Ectodermal cell (in vitro differentiated cells): ENCODE data around the gene TNFSF13B.
"Not testable (repeated sequence)": the region's sequence is repeated elsewhere in the genome, so short reads cannot be mapped to it uniquely, and the experiment has no call there.

Experiments
- H3K27ac ChIP-seq: 2 replicates; pipeline ENCODE4 v1.7.0; 2013; ENCODE audit warnings: mild to moderate bottlenecking, low read depth, low read length; ENCODE audit not compliant: insufficient read depth, poor library complexity, severe bottlenecking
- H3K27me3 ChIP-seq: 2 replicates; pipeline ENCODE4 v1.7.0; 2013; ENCODE audit warnings: mild to moderate bottlenecking, low read length; ENCODE audit not compliant: insufficient read depth, control insufficient read depth, poor library complexity, severe bottlenecking
- H3K36me3 ChIP-seq: one replicate; pipeline ENCODE4 v1.7.0; 2013; ENCODE audit warnings: low read length; ENCODE audit not compliant: control insufficient read depth, insufficient read depth
- H3K4me1 ChIP-seq: one replicate; pipeline ENCODE4 v1.7.0; 2013; ENCODE audit warnings: low read length; ENCODE audit not compliant: control insufficient read depth, insufficient read depth
- H3K4me3 ChIP-seq: 2 replicates; pipeline ENCODE4 v1.7.0; 2013; ENCODE audit warnings: low read depth, low read length, control low read depth; ENCODE audit not compliant: insufficient read depth
- H3K9me3 ChIP-seq: 2 replicates; pipeline ENCODE4 v1.7.0; 2013; ENCODE audit warnings: mild to moderate bottlenecking, low read length, moderate library complexity; ENCODE audit not compliant: control insufficient read depth
- WGBS, 2 experiments: methylation state at CpG; one replicate each; pipeline ENCODE4 v1.1.7; 2013; ENCODE audit warnings: missing lambda C conversion rate in 2 of 2; 5-methylcytosine and 5-hydroxymethylcytosine counted together

TNFSF13B gene

DNA sequence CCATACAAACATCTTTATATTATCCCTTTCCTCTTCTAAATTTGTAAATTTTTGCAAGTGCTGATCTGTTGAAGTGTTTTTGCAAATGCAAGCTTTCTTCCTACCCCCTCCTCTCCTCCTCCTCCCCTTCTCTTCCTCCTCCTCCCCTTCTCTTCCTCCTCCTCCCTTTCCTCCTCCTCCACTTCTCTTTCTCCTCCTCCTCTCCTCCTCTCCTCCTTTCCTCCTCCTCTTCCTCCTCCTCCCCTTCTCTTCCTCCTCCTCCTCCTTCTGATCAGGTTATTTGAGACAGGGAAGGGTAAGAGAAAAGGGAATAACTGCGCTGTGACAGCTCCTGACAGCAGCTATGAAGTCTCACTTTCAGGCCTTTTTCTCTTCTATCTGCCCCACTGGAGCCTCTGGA lies 8.9 kb downstream of the TNFSF13B start:
- Histone ChIP-seq H3K27me3 (no peaks in the 10 kb centered on the region), H3K27ac (no peak overlapping the region), H3K36me3 (no peaks in the 10 kb centered on the region), H3K4me3 (no peak overlapping the region), H3K4me1 (no peaks in the 10 kb centered on the region), H3K9me3 (no peaks in the 10 kb centered on the region)
- WGBS, 2 experiments = 75 to 100% methylated on average over 1 of the region's 1 CpG

DNA sequence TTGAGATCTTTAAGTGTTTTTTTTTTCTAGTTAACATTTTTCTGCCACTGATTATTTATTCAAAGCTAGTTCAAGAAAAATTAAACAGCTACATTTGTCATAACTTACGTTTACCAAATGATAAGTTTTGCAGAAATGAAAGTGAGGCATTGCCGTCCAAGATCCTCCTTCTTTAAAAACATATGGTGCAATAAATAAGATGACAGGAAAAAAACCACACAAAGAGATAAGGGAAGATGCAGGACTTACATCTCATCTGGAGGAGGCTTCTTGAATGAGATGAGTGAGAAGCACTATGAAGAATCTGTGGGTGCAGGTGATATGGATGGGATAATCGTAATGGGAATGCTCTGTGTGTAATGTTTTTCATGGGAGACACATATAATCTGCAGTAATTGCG lies 12.4 kb downstream of the TNFSF13B start:
- H3K36me3 ChIP-seq = no peaks in the 10 kb centered on the region
- H3K9me3 ChIP-seq = no peaks in the 10 kb centered on the region
- no peaks in the 10 kb centered on the region for H3K27me3 ChIP-seq
- H3K4me3 ChIP-seq = no peak overlapping the region
- no peaks in the 10 kb centered on the region for H3K4me1 ChIP-seq
- H3K27ac ChIP-seq = no peak overlapping the region
- 91 to 98% methylated on average over 2 to 4 of the region's 4 CpGs for WGBS, 2 experiments

DNA sequence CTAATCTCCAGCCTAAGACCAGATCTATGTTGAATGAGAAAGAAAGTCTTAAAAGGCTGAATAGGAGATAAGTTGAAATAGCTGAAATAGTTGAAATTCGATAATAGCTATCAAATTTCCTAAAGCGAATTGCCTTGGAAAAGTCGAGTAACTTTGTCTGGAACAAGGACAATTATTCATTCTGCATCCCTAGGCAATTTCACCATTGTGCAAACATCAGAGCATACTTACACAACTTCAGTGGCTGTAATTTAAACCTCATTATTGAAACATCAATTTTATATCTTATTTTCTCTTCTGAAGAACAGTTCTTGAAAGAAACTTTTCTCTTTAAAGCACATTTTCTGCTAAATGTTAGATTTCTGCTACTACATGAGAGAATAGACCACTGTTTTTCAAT lies 13.6 kb downstream of the TNFSF13B start:
- H3K4me1 ChIP-seq = no peaks in the 10 kb centered on the region
- H3K27me3 ChIP-seq = no peaks in the 10 kb centered on the region
- H3K27ac ChIP-seq = no peak overlapping the region
- H3K9me3 ChIP-seq = no peaks in the 10 kb centered on the region
- 91 to 100% methylated on average over 3 of the region's 3 CpGs for WGBS, 2 experiments
- H3K36me3 ChIP-seq = no peaks in the 10 kb centered on the region
- no peak overlapping the region for H3K4me3 ChIP-seq

DNA sequence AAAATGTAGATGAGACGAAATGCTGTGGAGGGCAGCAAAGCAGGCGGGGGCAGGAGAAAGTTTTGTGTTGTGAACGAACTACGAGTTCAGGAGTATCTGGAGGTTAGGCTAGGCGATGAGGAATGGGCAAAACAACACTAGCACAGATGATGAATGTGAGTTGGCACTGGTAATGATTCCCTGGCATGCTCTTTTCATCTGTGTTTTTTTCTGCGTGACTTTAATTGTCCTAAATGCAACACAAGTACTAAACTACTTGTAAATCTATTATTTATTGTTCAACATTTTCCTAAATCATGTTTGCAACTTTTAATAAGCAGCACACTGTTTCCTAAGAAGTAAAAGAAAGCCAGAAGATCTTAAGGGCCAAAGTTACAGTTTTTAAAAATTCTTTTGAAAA lies 19.2 kb downstream of the TNFSF13B start:
- no peak overlapping the region for H3K4me3 ChIP-seq
- H3K36me3 ChIP-seq = no peaks in the 10 kb centered on the region
- H3K9me3 ChIP-seq = no peaks in the 10 kb centered on the region
- H3K4me1 ChIP-seq = no peaks in the 10 kb centered on the region
- no peak overlapping the region for H3K27ac ChIP-seq
- H3K27me3 ChIP-seq = no peaks in the 10 kb centered on the region
- 83 to 88% methylated on average over 5 to 6 of the region's 6 CpGs for WGBS, 2 experiments

DNA sequence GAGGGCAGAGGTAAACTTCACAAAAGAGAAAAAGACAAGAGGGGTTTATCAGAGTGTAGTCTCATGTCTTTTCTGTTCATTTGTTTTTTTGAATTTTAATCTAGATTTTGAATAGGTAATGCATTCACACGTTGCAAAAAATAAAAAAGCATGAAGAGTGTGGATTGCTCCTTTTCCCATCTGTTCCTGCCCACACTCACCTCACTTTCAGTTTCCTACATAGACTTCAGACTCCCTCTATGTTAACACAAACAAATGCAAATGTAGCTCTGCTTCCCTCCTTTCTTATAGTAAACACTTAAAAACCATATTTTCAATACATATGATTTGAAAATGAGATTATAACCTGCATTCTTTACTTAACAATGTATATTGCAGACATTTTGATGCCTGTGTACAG lies 20.3 kb downstream of the TNFSF13B start:
- Histone ChIP-seq H3K4me3 (no peak overlapping the region), H3K27me3 (no peaks in the 10 kb centered on the region), H3K27ac (no peak overlapping the region), H3K9me3 (no peaks in the 10 kb centered on the region), H3K4me1 (no peaks in the 10 kb centered on the region), H3K36me3 (no peaks in the 10 kb centered on the region)
- WGBS, 2 experiments = 29 to 30% methylated on average over 1 of the region's 1 CpG

DNA sequence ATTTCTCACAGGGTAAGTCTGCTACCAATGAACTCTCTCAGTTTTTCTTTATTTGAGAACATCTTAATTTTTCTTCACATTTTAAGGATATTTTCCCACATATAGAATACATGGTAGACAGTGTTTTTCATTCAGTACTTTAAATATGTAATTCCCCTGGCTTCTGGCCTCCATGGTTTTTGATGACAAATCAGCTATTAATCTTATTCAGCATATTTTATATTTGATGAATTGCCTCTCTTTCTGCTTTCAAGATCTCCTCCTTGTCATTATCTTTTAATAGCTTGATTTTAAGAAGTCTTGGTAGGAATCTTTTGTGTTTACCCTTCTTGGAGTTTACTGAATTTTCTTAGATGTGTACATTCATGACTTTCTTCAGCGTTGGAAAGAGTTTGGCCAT lies 27.6 kb downstream of the TNFSF13B start:
- H3K36me3 ChIP-seq = no peaks in the 10 kb centered on the region
- no peaks in the 10 kb centered on the region for H3K9me3 ChIP-seq
- no peak overlapping the region for H3K4me3 ChIP-seq
- H3K27me3 ChIP-seq = no peaks in the 10 kb centered on the region
- WGBS, 2 experiments = 83 to 100% methylated on average over 1 of the region's 1 CpG
- no peak overlapping the region for H3K27ac ChIP-seq
- no peaks in the 10 kb centered on the region for H3K4me1 ChIP-seq

DNA sequence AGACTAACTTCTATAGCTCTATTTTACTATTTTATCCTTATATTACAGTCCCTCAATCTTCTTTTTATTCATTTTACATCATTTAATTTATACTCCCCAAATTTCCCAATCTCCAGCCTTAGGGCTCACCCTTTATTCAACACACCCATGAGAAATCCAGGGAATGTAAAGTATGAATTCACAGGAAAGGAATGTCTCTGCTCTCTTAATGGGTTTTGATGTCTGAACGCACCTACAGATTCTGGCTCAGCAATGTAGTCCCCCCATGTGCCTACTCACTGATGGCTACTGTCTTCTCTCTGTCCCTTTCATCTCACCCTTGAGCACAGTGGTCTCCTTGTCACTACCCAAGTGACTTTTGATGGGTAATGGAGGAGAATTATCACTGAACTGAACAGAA lies 32.8 kb downstream of the TNFSF13B start:
- Histone ChIP-seq H3K4me1 (no peaks in the 10 kb centered on the region), H3K9me3 (no peaks in the 10 kb centered on the region), H3K27me3 (no peaks in the 10 kb centered on the region), H3K27ac (no peak overlapping the region), H3K36me3 (no peaks in the 10 kb centered on the region), H3K4me3 (no peak overlapping the region)
- 79 to 88% methylated on average over 1 of the region's 1 CpG for whole genome bisulfite sequencing, 2 experiments

DNA sequence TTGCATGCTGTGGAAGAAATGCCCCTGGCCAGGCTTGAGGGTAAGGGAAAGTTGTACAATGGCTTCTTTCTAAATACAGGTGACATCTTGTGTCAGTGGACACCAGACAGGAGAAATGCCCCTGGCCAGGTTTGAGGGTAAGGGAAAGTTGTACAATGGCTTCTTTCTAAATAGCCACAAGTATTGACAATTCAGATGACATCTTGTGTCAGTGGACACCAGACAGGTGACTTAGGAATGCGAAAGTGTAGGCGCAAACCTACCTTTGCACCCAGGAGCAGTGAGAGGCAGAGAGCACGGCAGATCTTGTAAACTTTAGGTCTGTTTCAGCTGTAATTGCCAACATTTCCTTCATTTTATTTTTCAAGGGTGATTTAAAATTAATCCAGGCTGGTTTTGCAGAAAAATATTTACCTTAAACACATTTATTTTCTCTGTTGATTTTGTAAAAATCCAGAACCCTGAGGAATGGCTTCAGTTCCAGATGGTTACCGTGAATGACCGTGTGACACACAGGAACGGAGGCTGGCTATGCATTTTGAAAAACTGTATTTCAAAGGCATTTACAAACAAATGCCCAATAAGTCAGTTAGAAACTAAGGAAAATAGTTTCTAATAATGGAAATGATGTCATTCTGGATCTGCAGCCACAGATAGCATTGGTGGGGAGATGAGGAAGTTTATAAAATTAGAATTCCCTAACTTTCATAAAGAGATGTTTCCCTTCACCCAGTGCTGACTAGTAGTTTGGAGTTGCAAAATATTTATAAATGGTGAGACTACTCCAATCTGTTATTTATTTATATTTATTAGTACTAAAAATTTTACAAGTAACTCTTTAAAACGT lies 34.9 kb downstream of the TNFSF13B start:
- no peak overlapping the region for H3K27ac ChIP-seq
- no peak overlapping the region for H3K4me3 ChIP-seq
- no peaks in the 10 kb centered on the region for H3K4me1 ChIP-seq
- no peaks in the 10 kb centered on the region for H3K27me3 ChIP-seq
- no peaks in the 10 kb centered on the region for H3K36me3 ChIP-seq
- no peaks in the 10 kb centered on the region for H3K9me3 ChIP-seq
- WGBS, 2 experiments = 85 to 89% methylated on average over 6 of the region's 7 CpGs

DNA sequence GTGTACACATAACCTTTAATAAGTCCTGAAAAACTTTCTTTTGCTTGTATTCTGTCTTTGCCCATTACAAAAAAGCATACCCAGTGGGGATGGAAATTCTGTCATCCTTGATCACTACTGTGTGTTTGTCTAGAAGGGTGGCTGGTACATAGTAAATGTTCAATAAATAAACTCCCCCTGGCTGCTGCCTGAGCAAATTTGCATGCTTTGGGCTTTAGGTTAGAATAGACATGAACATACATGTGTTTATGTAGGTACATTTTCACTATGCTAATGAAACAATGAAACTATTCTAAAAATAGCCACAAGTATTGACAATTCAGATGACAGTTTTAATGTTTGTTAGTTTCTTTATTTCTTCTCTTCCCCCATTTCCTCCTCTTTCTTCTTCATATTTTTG lies 36.1 kb downstream of the TNFSF13B start:
- Histone ChIP-seq H3K9me3 (no peaks in the 10 kb centered on the region), H3K27me3 (no peaks in the 10 kb centered on the region), H3K36me3 (no peaks in the 10 kb centered on the region), H3K4me3 (no peak overlapping the region), H3K27ac (no peak overlapping the region), H3K4me1 (no peaks in the 10 kb centered on the region)

DNA sequence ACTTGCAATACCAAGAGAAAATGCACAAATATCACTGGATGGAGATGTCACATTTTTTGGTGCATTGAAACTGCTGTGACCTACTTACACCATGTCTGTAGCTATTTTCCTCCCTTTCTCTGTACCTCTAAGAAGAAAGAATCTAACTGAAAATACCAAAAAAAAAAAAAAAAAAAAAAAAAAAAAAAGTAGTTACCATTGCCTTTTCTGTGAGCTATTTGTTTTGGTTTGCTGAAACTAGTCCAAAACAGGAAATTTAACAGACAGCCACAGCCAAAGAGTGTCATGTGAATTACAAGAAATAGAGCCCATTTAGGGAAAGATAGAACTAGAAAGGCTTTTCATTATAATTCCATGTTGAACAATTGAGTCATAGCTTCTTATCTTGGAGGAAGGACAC lies 37.3 kb downstream of the TNFSF13B start:
- Histone ChIP-seq H3K36me3 (no peaks in the 10 kb centered on the region), H3K27me3 (no peaks in the 10 kb centered on the region), H3K27ac (no peak overlapping the region), H3K4me3 (no peak overlapping the region), H3K9me3 (no peaks in the 10 kb centered on the region), H3K4me1 (no peaks in the 10 kb centered on the region)

DNA sequence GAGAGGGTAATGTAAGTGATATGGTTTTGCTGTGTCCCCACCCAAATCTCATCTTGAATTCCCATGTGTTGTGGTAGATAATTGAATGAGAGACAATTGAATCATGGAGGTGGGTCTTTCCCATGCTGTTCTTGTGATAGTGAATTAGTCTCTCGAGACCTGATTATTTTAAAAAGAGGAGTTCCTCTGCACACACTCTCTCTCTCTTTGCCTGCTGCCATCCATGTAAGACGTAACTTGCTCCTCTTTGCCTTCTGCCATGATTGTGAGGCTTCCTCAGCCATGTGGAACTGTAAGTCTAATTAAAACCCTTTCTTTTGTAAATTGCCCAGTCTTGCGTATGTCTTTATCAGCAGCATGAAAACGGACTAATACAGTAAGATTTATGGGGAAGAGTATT lies 42.1 kb downstream of the TNFSF13B start:
- H3K36me3 ChIP-seq, H3K9me3 ChIP-seq, H3K27ac ChIP-seq, H3K27me3 ChIP-seq, H3K4me1 ChIP-seq, H3K4me3 ChIP-seq: not testable (repeated sequence)
- WGBS, 2 experiments = 87 to 94% methylated on average over 4 of the region's 4 CpGs
